ENCODE results near the gene SUPT3H. TPM values are rescaled to one million over a fixed set of nuclear protein-coding genes. Genes with fewer than 3 reads are reported as not detected.

The SUPT3H gene
- total RNA-seq, 3 donors from 2014 or later, result 3.0 to 8.1 (median 3.5) TPM

DNA sequence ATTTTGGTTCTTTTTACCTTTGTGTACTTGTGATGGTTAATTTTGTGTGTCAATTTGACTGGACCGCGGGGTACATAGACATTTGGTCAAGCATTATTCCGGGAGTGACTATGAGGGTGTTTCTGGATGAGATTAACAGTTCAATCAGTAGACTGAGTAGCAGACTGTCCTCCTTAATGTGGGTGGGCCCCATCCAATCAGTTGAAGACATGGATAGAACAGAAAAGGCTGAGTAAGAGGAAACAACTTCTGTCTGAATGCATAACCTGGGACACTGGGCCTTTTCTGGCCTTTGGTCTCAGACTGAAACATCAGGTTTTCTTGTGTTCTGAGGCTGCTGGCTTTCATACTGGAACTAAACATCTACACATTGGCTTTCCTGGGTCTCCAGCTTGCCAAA is 353.1 kb downstream of the SUPT3H start:
- intact Hi-C loops (cut with DNase I, micrococcal nuclease), result no loop called here
- H3K4me1 ChIP-seq (ENCODE audit: low read depth), result no peaks in the 10 kb centered on the region
- H3K4me3 ChIP-seq, result no peak overlapping the region
- peaks cover 4% of the 10 kb centered on the region for H3K9me3 ChIP-seq
- ATAC-seq, result no peak
- DNase-seq, result no peak
- TF ChIP-seq CTCF (IDR thresholded peaks at IDR 0.05), result no peak
- H3K36me3 ChIP-seq (ENCODE audit: low read depth), result no peaks in the 10 kb centered on the region

- no peak for ATAC-seq
- intact Hi-C loops (cut with DNase I, micrococcal nuclease), result no loop called here
- TF ChIP-seq CTCF (IDR thresholded peaks at IDR 0.05), result no peak
- H3K4me3 ChIP-seq, result no peak overlapping the region
- no peaks in the 10 kb centered on the region for H3K36me3 ChIP-seq (ENCODE audit: low read depth)
- H3K9me3 ChIP-seq, result no peaks in the 10 kb centered on the region
- no peaks in the 10 kb centered on the region for H3K4me1 ChIP-seq (ENCODE audit: low read depth)
- no peak for DNase-seq
Observed at GRCh38 chr6:45021676-45022075, 356.1 kb downstream of the SUPT3H start.

DNA sequence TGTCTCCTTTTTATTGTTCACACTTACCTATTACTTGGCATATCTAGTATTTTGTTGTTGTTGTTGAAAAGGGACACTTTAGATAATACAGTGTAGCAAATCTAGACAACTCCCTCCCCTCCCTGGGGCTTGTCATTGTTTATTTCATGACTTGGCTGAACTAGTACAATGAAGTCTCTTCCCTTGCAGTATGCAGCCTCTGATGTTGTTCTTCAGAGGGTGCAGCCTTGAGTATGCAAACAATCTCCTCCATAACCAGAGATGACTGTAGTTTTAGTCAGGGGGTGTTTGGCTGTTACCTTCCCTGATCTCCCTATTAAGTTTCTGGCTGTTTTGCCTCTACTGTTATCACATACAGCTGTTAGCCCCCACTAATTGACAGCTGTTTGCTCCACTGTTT is 365.0 kb downstream of the SUPT3H start:
- Histone ChIP-seq H3K4me3 (no peak overlapping the region), H3K36me3 (ENCODE audit: low read depth) (no peaks in the 10 kb centered on the region), H3K4me1 (ENCODE audit: low read depth) (no peaks in the 10 kb centered on the region), H3K9me3 (no peaks in the 10 kb centered on the region)
- no peak for ATAC-seq
- no peak for TF ChIP-seq CTCF (IDR thresholded peaks at IDR 0.05)
- DNase-seq, result no peak
- intact Hi-C loops (cut with DNase I, micrococcal nuclease), result no loop called here

GRCh38 chr6:45009576-45009975 is 368.2 kb downstream of the SUPT3H start:
- no peak for TF ChIP-seq CTCF (IDR thresholded peaks at IDR 0.05)
- ATAC-seq, result no peak
- no peak for DNase-seq

DNA sequence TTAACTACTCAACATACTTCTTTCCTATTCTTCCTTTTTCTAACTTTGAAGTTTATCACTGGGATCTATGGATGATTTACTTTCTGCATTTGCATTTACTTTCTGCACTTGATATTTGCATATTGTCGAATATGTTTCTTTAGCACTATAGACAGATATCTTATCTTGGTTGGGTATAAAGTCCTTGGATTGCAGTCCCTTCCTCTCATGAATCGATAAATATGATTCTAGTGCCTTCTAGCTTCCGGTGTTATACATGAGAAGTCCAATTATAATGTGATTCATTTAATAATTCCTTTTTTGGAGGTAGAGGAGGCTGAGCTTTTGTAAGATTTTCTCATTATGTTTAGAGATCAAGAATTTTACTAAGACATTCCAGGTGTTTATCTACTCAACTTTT is 370.8 kb downstream of the SUPT3H start:
- no peaks in the 10 kb centered on the region for H3K9me3 ChIP-seq
- H3K36me3 ChIP-seq (ENCODE audit: low read depth), result no peaks in the 10 kb centered on the region
- no peak for ATAC-seq
- no peak for DNase-seq
- no peak for TF ChIP-seq CTCF (IDR thresholded peaks at IDR 0.05)
- H3K4me3 ChIP-seq, result no peak overlapping the region
- intact Hi-C loops (cut with DNase I, micrococcal nuclease), result no loop called here
- H3K4me1 ChIP-seq (ENCODE audit: low read depth), result no peaks in the 10 kb centered on the region

More at GRCh38 chr6:45009576-45009975, 368.2 kb downstream of the SUPT3H start:
- intact Hi-C loops (cut with DNase I, micrococcal nuclease), result no loop called here
- no peak overlapping the region for H3K4me3 ChIP-seq
- H3K4me1 ChIP-seq (ENCODE audit: low read depth), result no peaks in the 10 kb centered on the region
- no peaks in the 10 kb centered on the region for H3K9me3 ChIP-seq
- H3K36me3 ChIP-seq (ENCODE audit: low read depth), result no peaks in the 10 kb centered on the region

DNA sequence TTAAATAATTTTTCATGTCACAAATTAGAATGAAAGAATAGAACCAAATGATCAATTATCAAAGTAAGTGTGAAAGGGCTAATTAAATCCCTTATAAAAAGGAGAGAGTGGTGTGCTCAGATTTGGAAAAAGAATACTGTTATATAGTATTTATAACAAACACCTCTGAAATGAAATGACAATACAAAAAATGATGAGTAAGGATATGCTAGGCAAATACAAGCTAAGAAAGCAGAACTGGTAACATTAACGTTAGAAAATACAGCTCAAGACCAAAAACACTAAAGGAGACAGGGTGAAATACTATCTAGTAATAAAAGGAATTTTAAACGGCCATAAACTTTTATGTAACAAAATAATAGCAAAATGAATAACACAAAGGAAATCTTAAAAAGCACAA is 373.8 kb downstream of the SUPT3H start:
- H3K4me1 ChIP-seq (ENCODE audit: low read depth), result no peaks in the 10 kb centered on the region
- H3K9me3 ChIP-seq, result no peaks in the 10 kb centered on the region
- DNase-seq (no peak), ATAC-seq (no peak)
- no peak for TF ChIP-seq CTCF (IDR thresholded peaks at IDR 0.05)
- no peak overlapping the region for H3K4me3 ChIP-seq
- H3K36me3 ChIP-seq (ENCODE audit: low read depth), result no peaks in the 10 kb centered on the region
- intact Hi-C loops (cut with DNase I, micrococcal nuclease), result no loop called here

Measured in mucosa of descending colon (tissue), 3 donors.